GM18873 (cell line): ENCODE measurements around the gene ZNF674.
"Not testable (repeated sequence)": the region's sequence is repeated elsewhere in the genome, so short reads cannot be mapped to it uniquely, and the experiment has no call there.

ENCODE experiments used
- ATAC-seq: cut with Tn5 transposase; IDR thresholded peaks from one replicate; pipeline ENCODE4 v1.9.1; 2021; ENCODE audit warnings: mild to moderate bottlenecking, moderate library complexity, moderate number of reproducible peaks; ENCODE audit not compliant: unreplicated experiment, low FRiP score

The ZNF674 gene

GRCh38 chrX:46485897-46486296 is 59.3 kb downstream of the ZNF674 start:
- no peak for ATAC-seq

- ATAC-seq: not testable (repeated sequence)
Observed at GRCh38 chrX:46478634-46479033, 66.6 kb downstream of the ZNF674 start.

GRCh38 chrX:46477435-46477834 is 67.8 kb downstream of the ZNF674 start:
- no peak for ATAC-seq

- no peak for ATAC-seq
Observed at GRCh38 chrX:46465203-46465602, 80.0 kb downstream of the ZNF674 start.

GRCh38 chrX:46463682-46464081 is 81.5 kb downstream of the ZNF674 start:
- no peak for ATAC-seq

GRCh38 chrX:46461660-46462191 is 83.5 kb downstream of the ZNF674 start:
- ATAC-seq: peak; percentile 92

GRCh38 chrX:46460801-46461659 is 84.2 kb downstream of the ZNF674 start:
- ATAC-seq: peak; percentile 9

GRCh38 chrX:46459603-46460002 is 85.6 kb downstream of the ZNF674 start:
- no peak for ATAC-seq

GRCh38 chrX:46456125-46456922 is 88.9 kb downstream of the ZNF674 start:
- no peak for ATAC-seq
